Transverse colon (tissue), 4 donors: Measurements from ENCODE around the gene CLCA2. TPM values are rescaled to one million over a fixed set of nuclear protein-coding genes. Genes with fewer than 3 reads are reported as not detected.

Experiments
- DNase-seq: peaks from one replicate; pipeline ENCODE4 v3.0.0-alpha.2; 2019
- H3K27ac ChIP-seq, 4 donors: fragments of 200-600 bp; sonication (generic); 2 replicates each; pipeline ENCODE4 v1.5.1; 2016 to 2018; ENCODE audit warnings: inconsistent platforms in 4 of 4
- H3K27me3 ChIP-seq: fragments of 200-600 bp; sonication (generic); 2 replicates; pipeline ENCODE4 v1.5.1; 2017; ENCODE audit warnings: inconsistent platforms
- H3K36me3 ChIP-seq, 4 donors: fragments of 200-600 bp; sonication (generic); 2 replicates each; pipeline ENCODE4 v1.5.1; 2017 to 2019; ENCODE audit warnings: inconsistent platforms in 4 of 4
- H3K4me1 ChIP-seq, 4 donors: fragments of 200-600 bp; sonication (generic); 2 replicates each; pipeline ENCODE4 v1.5.1; 2017 to 2020; ENCODE audit warnings: inconsistent platforms in 4 of 4
- H3K4me3 ChIP-seq, 4 donors: fragments of 200-600 bp; sonication (generic); 1 replicate in 1 of 4; 2 replicates in 3 of 4; pipeline versions ENCODE4 v1.5.1 to v1.6.1; 2017 to 2019; ENCODE audit warnings: inconsistent platforms in 4 of 4
- H3K9me3 ChIP-seq, 2 donors: fragments of 200-600 bp; sonication (generic); 2 replicates each; pipeline ENCODE4 v1.5.1; 2017 to 2019; ENCODE audit warnings: inconsistent platforms in 2 of 2
- CTCF ChIP-seq, 5 experiments: fragments of 200-600 bp in 3 of 5; fragments of 450-650 bp in 2 of 5; sonication (generic) in 3 of 5; IDR thresholded peaks; 1 replicate in 2 of 5; 2 replicates in 3 of 5; pipeline ENCODE4 v1.5.1; 2016 to 2017; ENCODE audit warnings: antibody characterized with exemption in 5 of 5, inconsistent platforms in 3 of 5, mild to moderate bottlenecking in 2 of 5, moderate library complexity in 1 of 5
- EP300 ChIP-seq: sonication (generic); formaldehyde crosslinking; IDR thresholded peaks from one replicate; pipeline ENCODE4 v1.6.1; 2017; ENCODE audit warnings: antibody characterized with exemption, low read depth
- POLR2A ChIP-seq: fragments of 450-650 bp; IDR thresholded peaks from one replicate; pipeline ENCODE4 v1.6.1; 2016; ENCODE audit warnings: antibody characterized with exemption, mild to moderate bottlenecking, moderate library complexity
- POLR2AphosphoS5 ChIP-seq, 3 donors: sonication (generic); formaldehyde crosslinking; IDR thresholded peaks; one replicate each; pipeline ENCODE4 v1.6.1; 2016; ENCODE audit warnings: antibody characterized with exemption in 3 of 3
- WGBS, 2 donors: methylation state at CpG; one replicate each; pipeline ENCODE4 v1.1.5; 2018; ENCODE audit warnings: low coverage in 1 of 2; 5-methylcytosine and 5-hydroxymethylcytosine counted together
- in situ Hi-C, 4 donors: fragments of 200-750 bp; cut with MboI; loops; one replicate each; pipeline versions ENCODE4 v1.15.0 to v1.15.1; 2017; ENCODE audit warnings: low sequenced_read_pairs in 3 of 4, low pct_ligation_motif_present in 1 of 4, low pct_unique_long_range_greater_than_20kb in 1 of 4
- intact Hi-C: fragments of 100-400 bp; cut with DNase I; formaldehyde crosslinking; loops from one replicate; pipeline ENCODE4 v1.15.1; 2023; ENCODE audit warnings: low total_unique reads
- total RNA-seq, 4 donors: library from RNA; depleted of rRNA; stranded (reverse); fragments of >200 nt; gene quantifications; one replicate each; pipeline ENCODE4 v1.1.0, GENCODE V29; 2016

Gene CLCA2
- total RNA-seq, 4 donors from 2014 or later, result 1.1 to 1.7 TPM; not detected in 2

- Histone ChIP-seq H3K27ac (no peak overlapping the region), H3K4me3 (no peak overlapping the region), H3K27me3 (no peaks in the 10 kb centered on the region), H3K4me1 (peaks cover 0 to 20% (median 12%) of the 10 kb centered on the region in 4 donors), H3K36me3 (no peaks in the 10 kb centered on the region), H3K9me3 (no peaks in the 10 kb centered on the region)
- DNase-seq, result no peak
- in situ Hi-C loops, result no loop called here
- no peak for TF ChIP-seq EP300
- TF ChIP-seq CTCF (IDR thresholded peaks at IDR 0.05), result no peak
- TF ChIP-seq POLR2AphosphoS5 (IDR thresholded peaks at IDR 0.05), result no peak
- TF ChIP-seq POLR2A, result no peak
- intact Hi-C loops, result no loop called here
Measured at GRCh38 chr1:86434059-86434458, 10.1 kb downstream of the CLCA2 start.

- 10 to 40% methylated on average over 2 of the region's 2 CpGs for WGBS, 2 donors
- H3K27me3 ChIP-seq, result no peaks in the 10 kb centered on the region
- no peak overlapping the region for H3K27ac ChIP-seq
- H3K36me3 ChIP-seq, result no peaks in the 10 kb centered on the region
- intact Hi-C loops, result no loop called here
- H3K4me1 ChIP-seq, result peaks cover 0 to 8% (median 1%) of the 10 kb centered on the region in 4 donors
- in situ Hi-C loops, result no loop called here
- no peak for TF ChIP-seq CTCF (IDR thresholded peaks at IDR 0.05)
- no peak for TF ChIP-seq POLR2AphosphoS5 (IDR thresholded peaks at IDR 0.05)
- TF ChIP-seq POLR2A, result no peak
- no peak for TF ChIP-seq EP300
- DNase-seq, result no peak
- H3K9me3 ChIP-seq, result no peaks in the 10 kb centered on the region
- no peak overlapping the region for H3K4me3 ChIP-seq
Measured at GRCh38 chr1:86435327-86435726, 11.4 kb downstream of the CLCA2 start.

GRCh38 chr1:86436041-86436440 is 12.1 kb downstream of the CLCA2 start:
- Histone ChIP-seq H3K4me3 (no peak overlapping the region), H3K9me3 (no peaks in the 10 kb centered on the region), H3K27ac (no peak overlapping the region), H3K36me3 (no peaks in the 10 kb centered on the region), H3K4me1 (peaks cover 0 to 2% (median 0%) of the 10 kb centered on the region in 4 donors), H3K27me3 (no peaks in the 10 kb centered on the region)
- TF ChIP-seq POLR2AphosphoS5 (IDR thresholded peaks at IDR 0.05), result no peak
- intact Hi-C loops, result no loop called here
- no peak for DNase-seq
- 60 to 80% methylated on average over 1 to 2 of the region's 2 CpGs for WGBS, 2 donors
- in situ Hi-C loops, result no loop called here

- intact Hi-C loops, result no loop called here
- Histone ChIP-seq H3K4me1 (peaks cover 0 to 9% (median 0%) of the 10 kb centered on the region in 4 donors), H3K27ac (peak overlapping the region in 2 of 4 donors; percentile 4 to 56), H3K27me3 (no peaks in the 10 kb centered on the region), H3K36me3 (no peaks in the 10 kb centered on the region), H3K4me3 (no peak overlapping the region), H3K9me3 (no peaks in the 10 kb centered on the region)
- TF ChIP-seq EP300 (no peak), POLR2AphosphoS5 (IDR thresholded peaks at IDR 0.05) (no peak), CTCF (IDR thresholded peaks at IDR 0.05) (no peak), POLR2A (no peak)
- peak; percentile 28 for DNase-seq
- 59 to 67% methylated on average over 2 of the region's 2 CpGs for WGBS, 2 donors
- in situ Hi-C loops, result no loop called here
Measured at GRCh38 chr1:86441581-86441980, 17.6 kb downstream of the CLCA2 start.

GRCh38 chr1:86441997-86442396 is 18.0 kb downstream of the CLCA2 start:
- in situ Hi-C loops (no loop called here), intact Hi-C loops (no loop called here)
- Histone ChIP-seq H3K27me3 (no peaks in the 10 kb centered on the region), H3K27ac (peak overlapping the region in 1 of 4 donors; percentile 56), H3K9me3 (no peaks in the 10 kb centered on the region), H3K4me3 (no peak overlapping the region), H3K36me3 (no peaks in the 10 kb centered on the region), H3K4me1 (peaks cover 0 to 9% (median 0%) of the 10 kb centered on the region in 4 donors)
- TF ChIP-seq POLR2AphosphoS5 (IDR thresholded peaks at IDR 0.05) (no peak), CTCF (IDR thresholded peaks at IDR 0.05) (no peak), EP300 (no peak), POLR2A (no peak)
- 36 to 47% methylated on average over 1 of the region's 1 CpG for WGBS, 2 donors
- peak; percentile 15 for DNase-seq
